GM19035 (cell line): ENCODE data around the gene MAP4.
"Not testable (repeated sequence)": the region's sequence is repeated elsewhere in the genome, so short reads cannot be mapped to it uniquely, and the experiment has no call there.

ENCODE experiments used
- ATAC-seq: cut with Tn5 transposase; IDR thresholded peaks from one replicate; pipeline ENCODE4 v1.9.1; 2021; ENCODE audit not compliant: unreplicated experiment

MAP4 gene

DNA sequence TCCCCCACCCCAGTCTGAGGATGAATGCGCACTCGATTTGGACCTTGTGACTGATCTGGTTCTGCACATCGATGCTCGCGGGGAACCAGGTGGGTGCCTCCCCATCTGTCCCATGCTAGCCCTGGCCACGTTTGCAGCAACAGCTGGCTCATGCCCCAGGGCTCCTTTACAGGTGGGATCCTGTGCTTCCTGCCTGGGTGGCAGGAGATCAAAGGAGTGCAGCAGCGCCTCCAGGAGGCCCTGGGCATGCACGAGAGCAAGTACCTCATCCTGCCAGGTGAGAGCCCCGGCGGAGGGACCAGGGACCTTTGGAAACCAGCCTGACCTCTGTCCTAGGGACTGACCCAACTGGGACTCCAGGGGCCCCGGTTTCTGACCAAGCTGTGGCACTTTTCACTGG, 169.0 kb downstream of the MAP4 start:
- ATAC-seq = no peak

DNA sequence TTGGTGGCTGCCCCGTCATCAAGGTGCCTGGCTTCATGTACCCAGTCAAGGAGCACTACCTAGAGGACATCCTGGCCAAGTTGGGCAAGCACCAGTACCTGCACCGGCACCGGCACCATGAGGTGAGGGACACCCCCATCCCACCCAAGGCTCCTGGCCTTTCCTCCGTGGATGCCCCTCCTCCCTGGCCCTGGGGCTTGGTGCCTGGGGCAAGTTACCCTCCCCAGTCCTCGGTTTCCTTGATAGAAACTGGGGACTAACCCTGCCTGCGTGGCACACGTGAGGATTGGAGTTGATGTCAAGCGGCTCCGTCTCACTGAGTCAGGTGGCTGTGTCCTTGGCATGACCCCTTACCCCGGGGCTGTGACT, 169.4 kb downstream of the MAP4 start:
- ATAC-seq = no peak

DNA sequence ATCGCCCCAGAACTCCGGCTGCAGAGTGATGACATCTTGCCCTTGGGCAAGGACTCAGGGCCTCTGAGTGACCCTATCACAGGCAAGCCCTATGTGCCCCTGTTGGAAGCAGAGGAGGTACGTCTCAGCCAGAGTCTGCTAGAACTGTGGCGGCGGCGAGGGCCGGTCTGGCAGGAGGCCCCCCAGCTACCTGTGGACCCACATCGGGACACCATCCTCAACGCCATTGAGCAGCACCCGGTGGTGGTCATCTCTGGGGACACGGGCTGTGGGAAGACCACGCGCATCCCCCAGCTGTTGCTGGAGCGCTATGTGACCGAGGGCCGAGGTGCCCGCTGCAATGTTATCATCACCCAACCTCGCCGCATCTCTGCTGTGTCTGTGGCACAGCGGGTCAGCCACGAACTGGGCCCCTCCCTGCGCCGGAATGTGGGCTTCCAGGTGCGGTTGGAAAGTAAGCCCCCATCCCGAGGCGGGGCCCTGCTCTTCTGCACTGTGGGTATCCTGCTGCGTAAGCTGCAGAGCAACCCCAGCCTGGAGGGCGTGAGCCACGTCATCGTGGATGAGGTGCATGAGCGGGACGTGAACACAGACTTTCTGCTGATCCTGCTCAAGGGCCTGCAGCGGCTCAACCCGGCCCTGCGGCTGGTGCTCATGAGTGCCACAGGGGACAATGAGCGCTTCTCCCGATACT, 169.9 kb downstream of the MAP4 start:
- ATAC-seq = no peak

DNA sequence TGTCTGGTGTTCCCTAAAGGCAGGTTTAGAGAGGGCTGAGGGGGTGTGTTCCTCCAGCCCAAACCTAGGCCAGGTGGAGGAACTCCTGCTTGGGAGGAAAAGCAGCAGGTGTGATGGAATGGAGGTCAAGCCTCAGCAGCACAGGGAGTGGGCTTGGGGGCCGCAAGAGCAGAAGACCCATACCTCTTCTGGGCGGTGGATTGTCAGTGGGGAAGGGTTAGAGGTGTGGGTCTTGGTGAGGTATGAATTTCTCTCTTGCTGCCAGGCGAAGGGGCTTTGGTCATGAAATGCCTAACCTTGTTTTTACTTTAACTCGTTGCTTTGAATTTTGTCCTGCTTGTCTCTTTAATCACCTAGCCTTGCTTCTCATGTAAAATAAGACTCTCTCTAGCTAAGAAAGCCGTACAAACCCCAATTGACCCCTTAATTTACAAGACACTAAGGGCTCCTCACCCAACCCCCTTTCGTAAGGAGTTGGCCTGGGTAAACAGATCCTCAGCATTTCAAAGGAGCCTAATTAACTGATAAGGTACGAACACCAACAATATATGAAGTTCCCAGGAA, 174.3 kb downstream of the MAP4 start:
- ATAC-seq = no peak

DNA sequence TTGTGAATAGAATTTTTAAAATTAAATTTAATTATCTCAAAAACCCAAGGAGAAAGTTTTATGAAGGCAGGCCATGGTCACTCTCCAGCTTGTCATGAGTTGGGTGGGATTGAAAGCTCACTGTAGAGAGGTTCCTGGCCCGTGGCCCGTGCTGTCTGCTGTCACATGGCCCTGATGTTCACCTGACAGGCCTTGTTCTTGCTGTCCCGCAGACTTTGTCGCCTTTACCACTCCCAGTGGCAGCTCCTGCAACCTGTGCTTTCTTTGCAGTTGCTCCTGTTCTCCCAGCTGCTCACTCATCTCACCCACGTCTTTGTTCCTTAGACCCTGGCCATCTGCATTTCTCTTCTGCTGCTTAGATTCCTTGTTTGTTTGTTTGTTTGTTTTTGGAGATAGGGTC, 177.7 kb downstream of the MAP4 start:
- no peak for ATAC-seq

DNA sequence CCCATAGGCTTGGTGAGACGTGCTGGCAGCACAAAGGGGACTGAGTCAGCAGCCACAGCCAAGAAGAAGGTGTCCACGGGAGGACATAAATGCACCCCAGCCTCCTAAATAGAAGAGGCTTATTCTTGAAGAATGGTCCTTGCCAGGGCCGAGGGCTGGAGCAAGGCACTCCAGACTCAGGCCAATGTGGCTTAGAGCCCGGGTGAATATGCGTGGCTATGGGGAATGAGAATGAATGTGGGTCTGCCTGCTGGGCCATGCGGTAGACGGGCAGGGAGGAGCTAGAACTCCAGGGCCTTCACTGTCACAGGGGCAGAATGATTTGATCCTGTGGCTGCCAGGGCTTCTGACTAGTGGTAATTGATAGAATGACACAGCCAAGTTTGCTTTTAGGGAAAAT, 179.2 kb downstream of the MAP4 start:
- no peak for ATAC-seq

DNA sequence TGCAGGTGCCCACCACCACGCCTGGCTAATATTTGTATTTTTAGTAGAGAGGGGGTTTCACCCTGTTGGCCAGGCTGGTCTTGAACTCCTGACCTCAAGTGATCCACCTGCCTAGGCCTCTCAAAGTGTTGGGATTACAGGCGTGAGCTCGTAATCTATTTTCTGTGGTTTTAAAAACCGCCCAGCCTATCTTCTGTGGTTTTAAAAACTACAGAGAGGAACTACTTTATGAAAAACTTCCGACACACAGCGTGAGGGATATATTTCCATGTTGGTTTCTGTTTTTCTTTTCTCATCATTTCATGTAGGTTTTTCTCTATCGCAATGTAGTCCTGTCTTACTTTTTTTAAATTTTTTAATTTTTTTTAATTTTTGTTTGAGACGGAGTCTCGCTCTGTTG, 186.7 kb downstream of the MAP4 start:
- not testable (repeated sequence) for ATAC-seq

DNA sequence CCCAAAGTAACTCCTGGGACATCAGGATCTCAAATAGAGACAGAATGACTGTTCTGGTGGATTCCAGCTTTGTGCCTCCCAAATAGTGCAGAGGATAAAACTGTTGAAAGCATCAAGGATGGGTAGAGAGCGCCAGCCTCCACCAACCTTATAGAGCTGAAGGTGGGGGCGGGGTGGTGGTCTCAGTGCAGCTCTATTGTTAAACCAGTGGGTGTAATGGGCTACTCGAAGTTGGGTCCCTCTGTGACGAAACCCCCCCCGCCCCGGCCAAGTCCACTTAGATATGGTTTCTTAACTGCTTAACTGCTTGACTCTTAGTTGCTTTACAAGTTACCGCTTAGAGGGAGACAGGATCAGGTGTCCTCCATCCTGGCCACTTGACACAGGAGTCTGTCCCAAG, 190.6 kb downstream of the MAP4 start:
- no peak for ATAC-seq

DNA sequence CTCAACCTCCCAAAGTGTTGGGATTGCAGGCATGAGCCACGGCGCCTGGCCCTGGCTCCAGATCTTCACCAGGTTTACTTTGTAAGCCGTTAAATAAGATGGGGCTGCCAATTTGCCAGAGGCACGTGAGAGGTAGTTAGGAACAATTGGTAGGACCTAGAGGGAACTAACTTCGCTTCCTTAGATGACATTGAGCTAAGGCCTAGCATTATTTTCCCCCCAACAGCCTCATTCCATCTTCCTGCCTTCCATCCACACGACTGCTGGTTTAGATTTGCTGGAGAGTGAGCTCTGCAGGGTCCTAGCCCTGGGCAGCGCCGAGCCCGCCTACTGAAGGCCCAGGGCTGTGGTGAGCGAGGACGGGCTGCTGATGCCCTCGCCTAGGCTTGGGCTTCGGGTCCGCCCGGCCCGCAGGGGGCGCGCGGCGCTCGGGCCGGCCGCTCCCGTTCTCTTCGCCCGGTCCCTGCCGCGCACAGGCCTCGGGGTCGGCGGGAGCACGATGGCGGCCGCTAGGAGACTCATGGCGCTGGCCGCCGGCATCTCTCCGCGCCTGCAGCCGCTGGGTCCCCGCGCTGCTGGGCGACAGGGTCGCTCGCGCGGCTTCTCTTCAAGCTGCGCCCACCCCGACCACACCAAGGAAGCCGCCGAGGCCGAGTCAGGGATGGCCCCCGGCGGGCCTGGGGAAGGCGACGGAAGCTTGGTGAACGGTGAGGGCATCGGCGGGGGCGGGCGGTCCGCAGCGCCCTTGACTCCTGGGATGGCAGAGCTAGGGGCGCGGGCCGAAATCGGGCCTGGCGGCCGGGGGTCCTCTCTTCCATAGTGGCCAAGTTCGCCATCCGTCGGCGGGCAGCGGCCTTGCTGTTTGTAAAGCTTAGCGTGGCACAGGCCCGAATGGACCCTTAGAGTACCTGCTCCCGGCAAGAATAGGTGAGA, 191.4 kb downstream of the MAP4 start:
- ATAC-seq = peak; percentile 96

DNA sequence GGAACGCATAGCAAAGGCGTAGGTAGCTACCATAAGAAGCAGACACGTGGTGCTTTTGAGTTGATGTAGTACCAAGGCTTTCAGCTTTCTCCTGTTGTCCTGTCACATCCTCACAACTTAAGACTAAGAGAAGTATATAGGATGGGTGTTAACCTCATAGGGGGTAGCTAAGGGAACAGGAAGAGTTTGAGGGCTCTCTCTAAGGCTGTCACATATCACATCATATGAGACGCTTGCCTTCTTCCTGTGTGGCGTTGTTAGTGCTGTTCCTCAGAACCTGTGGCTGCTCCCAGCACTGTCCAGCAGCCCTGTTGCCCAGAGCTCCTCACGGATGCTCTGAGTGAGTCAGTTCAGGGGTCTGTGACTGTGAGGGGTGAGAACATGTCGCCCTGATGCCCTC, 198.6 kb downstream of the MAP4 start:
- no peak for ATAC-seq

DNA sequence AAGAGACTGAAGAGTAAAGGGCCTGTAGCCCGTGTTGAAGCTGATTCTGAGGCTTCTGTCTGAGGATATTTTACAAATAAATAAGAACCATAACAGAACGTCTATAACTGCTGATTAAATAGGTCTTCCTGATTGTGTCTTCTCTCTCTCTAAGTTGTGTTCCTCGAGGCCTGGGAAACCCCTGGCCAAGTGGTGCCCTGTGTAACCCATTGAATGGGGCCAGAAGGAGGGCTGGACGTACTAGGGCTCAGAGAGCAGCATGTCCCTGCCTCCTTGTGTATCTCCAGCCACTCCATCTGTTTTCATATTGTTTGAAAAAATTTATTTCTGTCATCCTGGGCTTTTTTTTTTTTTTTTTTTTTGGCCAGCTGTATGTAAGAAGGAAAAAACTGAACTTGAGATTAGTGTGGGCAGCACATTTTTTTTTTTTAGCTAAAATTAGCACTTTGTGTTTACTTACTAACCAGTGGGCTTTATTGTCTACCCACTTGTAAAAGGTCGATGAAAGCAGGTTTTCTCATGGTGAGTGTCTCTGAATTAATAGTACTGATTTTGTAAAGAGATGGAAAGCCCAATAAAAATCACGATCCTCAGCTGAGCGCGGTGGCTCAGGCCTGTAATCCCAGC, 202.6 kb downstream of the MAP4 start:
- ATAC-seq = no peak

DNA sequence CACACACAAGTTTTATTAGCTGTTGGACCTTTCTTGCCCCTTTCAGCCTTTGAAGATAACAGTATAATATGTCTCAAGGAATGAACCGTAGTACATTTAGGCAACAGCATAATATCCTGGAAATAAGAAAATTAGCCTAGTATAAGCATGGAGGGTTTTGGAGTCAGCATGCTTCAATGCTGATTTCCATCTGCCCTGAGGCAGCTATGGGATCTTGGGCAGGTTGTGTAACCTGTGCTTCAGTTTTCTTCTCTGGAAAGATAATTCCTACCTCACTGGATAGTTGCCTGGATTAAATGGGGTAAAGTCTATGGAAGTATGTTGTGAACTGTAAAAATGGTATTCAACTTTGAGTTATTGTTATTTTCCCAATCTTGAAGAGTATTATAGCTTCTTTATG, 211.6 kb downstream of the MAP4 start:
- ATAC-seq = no peak

DNA sequence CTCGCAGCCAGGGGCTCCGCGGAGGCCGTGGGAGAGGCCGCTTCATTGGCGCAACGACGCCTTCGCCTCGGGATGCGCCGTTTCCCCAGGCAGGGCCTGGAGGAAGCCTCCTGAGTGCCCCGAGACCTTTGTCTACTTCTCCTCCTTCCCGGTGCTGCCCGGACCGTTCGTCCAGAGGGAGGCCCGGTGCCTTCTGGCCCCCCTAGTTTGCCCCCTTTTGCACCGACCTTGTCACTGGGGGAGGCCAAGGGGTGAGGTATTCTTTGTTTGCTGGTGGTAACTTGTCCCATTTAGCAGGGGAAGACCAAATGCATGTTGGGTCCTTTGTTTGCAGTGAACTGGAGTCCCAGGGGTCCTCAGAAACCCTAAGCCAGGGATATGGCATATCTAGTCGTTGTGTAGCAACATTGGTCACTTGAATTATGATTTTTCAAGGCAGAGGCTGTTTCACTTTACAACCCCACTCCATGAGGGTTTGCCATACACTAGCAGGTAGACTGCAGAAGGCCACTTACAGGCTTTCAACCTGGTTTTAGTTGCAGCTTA, 212.7 kb downstream of the MAP4 start:
- ATAC-seq = no peak

DNA sequence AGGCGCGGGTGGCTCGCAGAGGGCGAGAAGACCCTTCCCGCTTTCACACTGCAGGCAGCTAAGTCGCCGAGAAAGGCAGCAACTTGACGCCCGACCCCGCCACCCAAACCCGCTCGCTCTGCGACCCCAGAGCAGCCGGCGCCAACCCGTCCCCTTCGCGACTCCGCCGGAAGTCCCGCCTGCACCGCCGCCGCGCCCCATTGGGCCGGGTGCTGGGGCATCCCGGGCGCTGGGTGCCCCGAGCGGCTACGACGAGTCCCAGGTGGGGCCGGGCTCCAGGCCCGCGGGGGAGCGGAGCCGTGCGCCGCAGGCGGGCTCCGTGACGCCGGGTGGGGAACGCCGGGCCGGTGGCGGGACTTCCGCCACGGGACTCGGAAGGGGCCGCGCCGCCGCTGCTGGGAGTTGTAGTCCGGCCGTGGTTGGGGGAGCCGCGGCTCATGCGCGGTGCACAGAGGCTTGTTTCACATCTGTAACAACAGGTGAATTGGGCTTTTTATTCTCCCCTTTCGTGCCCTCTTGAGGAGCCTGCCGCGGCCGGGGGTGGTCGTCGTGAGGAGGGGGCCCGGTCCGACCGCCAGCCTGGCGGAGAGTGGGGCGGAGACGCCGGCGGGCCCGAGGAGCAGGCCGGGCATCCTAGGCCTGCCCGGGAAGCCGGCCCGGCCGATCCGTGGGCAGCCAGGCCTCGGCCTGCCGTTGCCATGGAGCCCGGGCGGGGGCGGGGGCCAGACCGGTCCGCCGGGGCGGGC, 213.3 kb downstream of the MAP4 start, which contains the start of gene DHX30:
Gene DHX30, plus strand, starts transcription at position 405 of the 746 bp plus-strand sequence. CDS start 7,546 bp downstream, outside the sequence.
- peak; percentile 91 for ATAC-seq
